ENCODE results near the gene LRRC3C.
A peak's percentile ranks its signal among the peaks of the same experiment; 100 is the strongest.
"Not testable (repeated sequence)": the region's sequence is repeated elsewhere in the genome, so short reads cannot be mapped to it uniquely, and the experiment has no call there.

Gene LRRC3C

GRCh38 chr17:39927101-39927928 is at the start of gene LRRC3C, which contains the start of gene ORMDL3:
Gene LRRC3C (plus strand): TSS chr17:39927732. CDS start chr17:39941524, 13,792 bp downstream.
Gene ORMDL3 (minus strand): TSS chr17:39927601. CDS start chr17:39924203, 3,398 bp downstream.
- peak; percentile 80 to 91 for DNase-seq

- DNase-seq: not testable (repeated sequence)
Observed at GRCh38 chr17:39886102-39886501, 41.4 kb upstream of the LRRC3C start.

GRCh38 chr17:39887078-39887477 is 40.5 kb upstream of the LRRC3C start:
- no peak for DNase-seq

GRCh38 chr17:39889200-39889599 is 38.3 kb upstream of the LRRC3C start:
- DNase-seq: no peak

- no peak for DNase-seq
Observed at GRCh38 chr17:39894681-39895376, 32.7 kb upstream of the LRRC3C start.

- no peak for DNase-seq
Observed at GRCh38 chr17:39898088-39898487, 29.4 kb upstream of the LRRC3C start.

GRCh38 chr17:39899215-39899614 is 28.3 kb upstream of the LRRC3C start:
- no peak for DNase-seq

GRCh38 chr17:39902027-39902426 is 25.5 kb upstream of the LRRC3C start:
- DNase-seq: not testable (repeated sequence)

GRCh38 chr17:39903158-39903884 is 24.2 kb upstream of the LRRC3C start:
- DNase-seq: no peak

- DNase-seq: no peak
Observed at GRCh38 chr17:39904990-39905288, 22.6 kb upstream of the LRRC3C start.

GRCh38 chr17:39908789-39909352 is 18.7 kb upstream of the LRRC3C start:
- no peak for DNase-seq

- no peak for DNase-seq
Observed at GRCh38 chr17:39913989-39914388, 13.5 kb upstream of the LRRC3C start.

GRCh38 chr17:39915559-39915958 is 12.0 kb upstream of the LRRC3C start:
- DNase-seq: no peak

- DNase-seq: no peak
Observed at GRCh38 chr17:39916918-39917317, 10.6 kb upstream of the LRRC3C start.

- DNase-seq: no peak
Observed at GRCh38 chr17:39919087-39919683, 8.3 kb upstream of the LRRC3C start.

GRCh38 chr17:39920218-39921210 is 7.0 kb upstream of the LRRC3C start:
- DNase-seq: no peak

GRCh38 chr17:39921323-39921722 is 6.2 kb upstream of the LRRC3C start:
- no peak for DNase-seq

GRCh38 chr17:39922006-39922405 is 5.5 kb upstream of the LRRC3C start:
- no peak for DNase-seq

GRCh38 chr17:39923230-39923629 is 4.3 kb upstream of the LRRC3C start:
- no peak for DNase-seq

- no peak for DNase-seq
Observed at GRCh38 chr17:39923836-39924690, 3.5 kb upstream of the LRRC3C start.

GRCh38 chr17:39924691-39925055 is 2.9 kb upstream of the LRRC3C start:
- DNase-seq: no peak

Data from NCI-H524 (cell line).